GM21576 (cell line): ENCODE measurements around the gene SORCS2.

Experiments
- ATAC-seq: cut with Tn5 transposase; IDR thresholded peaks from one replicate; pipeline ENCODE4 v1.9.1; 2021; ENCODE audit warnings: mild to moderate bottlenecking, moderate library complexity; ENCODE audit not compliant: unreplicated experiment

The SORCS2 gene

DNA sequence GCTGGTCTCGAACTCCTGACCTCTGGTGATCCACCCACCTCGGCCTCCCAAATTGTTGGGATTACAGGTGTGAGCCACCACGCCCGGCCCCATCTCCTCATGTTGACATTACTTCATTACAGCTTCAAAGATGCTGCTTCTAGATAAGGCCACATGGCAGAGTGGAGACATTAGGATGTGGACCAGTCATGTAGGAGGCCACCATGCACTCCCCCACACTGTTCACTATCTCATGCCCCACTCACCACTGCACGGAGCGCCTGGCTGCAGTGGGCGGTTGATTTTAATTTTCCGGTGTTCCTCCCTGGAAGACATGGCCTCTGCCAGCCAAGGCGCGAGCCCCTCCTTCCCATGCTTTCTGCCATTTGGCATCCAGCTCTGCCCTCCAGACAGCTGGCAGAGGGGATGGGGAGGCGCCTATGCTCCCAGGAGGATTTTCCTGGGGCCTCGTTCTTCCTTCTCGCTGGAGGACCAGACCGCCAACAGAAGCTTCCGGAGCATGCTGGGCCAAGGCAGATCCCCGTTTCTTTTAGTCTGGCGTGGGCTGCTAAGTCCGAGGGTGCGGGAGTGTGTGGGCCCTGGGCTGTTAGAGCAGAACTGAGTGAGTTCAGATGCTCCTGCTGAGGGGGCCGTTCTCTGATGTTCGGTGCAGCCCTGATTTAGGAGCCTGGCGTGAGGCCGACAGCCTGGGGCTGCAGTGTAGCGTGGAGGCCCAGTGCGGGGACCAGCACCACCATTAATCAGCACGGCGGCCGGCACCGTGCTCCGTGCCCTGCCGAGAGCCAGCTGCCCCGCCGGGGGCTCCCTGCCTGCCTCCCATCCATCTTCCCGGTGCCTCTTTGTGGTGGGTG is 93.1 kb downstream of the SORCS2 start:
- no peak for ATAC-seq

DNA sequence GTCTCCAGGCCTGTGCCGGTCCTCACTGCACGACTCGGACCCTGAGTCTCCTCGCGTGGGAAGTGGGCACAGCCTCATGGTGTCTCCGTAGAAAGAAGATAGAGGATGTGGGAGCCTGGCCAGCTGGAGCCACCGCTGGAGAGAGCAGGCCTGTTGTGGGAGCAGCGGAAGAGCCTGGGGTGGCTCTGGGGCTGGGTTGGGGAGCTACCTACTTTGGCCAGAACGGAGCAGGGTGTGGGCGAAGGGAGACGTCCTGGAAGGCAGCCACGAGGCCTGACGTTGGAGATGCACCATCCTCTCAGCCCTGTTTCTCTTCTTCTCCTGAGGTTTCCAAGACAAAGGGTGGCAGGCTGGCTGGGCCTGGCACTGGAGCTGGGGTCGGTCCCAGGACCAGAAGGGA is 93.8 kb downstream of the SORCS2 start:
- ATAC-seq, result no peak

DNA sequence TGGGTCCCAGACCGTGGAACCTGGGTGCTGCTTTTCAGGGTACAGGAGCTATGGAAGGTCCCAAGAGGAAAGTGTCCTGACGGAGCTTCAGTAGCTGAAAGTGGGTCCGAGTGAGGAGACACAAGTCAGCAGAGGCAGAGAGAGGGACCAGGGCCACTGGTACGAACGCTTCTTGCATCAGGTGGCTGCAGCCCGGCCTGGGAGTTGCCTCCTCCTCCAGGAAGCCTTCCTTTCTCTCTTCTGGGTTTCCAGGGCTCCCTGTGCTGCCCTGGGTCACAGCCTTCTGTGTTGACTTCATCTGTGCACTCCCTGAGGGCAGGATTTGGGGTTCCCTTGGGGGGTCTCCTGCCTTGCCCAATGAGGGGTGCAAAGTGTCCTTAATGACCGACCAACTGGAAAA is 94.5 kb downstream of the SORCS2 start:
- ATAC-seq, result no peak

DNA sequence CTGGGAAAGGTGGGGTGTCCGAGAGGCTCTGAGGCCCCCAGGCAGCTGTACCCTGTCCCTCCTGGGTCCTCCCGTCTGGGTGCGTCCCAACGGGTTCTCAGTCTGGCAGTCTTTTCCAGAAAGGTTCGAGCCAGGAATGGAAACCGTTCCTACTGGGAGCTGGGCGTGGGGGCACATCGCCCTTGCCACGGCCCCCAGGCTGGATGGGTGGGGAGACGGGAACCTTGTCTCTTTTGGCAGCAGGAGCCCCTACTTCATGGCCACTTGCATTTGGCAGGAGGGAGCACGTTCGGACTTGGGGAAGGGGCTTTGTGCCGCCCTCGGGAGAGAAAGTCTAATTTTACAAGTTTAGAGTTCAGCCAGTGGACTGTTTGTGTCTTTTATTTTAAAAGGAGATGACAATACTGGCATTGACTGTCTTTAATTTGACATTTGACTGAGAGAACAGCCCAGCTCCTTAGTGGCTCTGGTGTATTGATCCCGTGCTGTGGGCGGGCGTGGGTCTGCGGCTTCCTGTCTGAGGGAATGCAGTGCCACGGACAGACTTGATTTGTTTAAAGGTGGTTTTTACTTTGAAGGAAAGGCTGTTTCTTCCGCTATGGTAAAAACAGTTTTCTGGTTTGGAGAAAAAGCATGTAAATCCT is 95.1 kb downstream of the SORCS2 start:
- no peak for ATAC-seq

DNA sequence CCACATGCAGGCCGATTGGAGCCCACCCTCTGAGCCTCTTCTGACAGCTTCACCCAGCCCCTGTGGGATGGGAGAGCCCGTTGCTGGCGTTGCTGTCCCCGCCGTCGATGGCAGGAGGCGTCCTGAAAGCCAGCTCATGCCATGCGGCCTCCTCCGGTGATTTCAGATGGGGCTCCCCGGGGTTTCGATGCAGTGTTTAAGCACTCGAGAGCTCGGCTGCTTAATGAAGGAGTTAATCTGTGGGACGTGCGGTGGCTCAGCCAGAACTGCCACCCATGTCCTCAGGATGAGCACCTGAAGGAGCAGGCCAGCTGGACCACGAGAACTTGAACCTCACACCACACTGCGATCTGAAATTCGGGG is 95.6 kb downstream of the SORCS2 start:
- no peak for ATAC-seq

DNA sequence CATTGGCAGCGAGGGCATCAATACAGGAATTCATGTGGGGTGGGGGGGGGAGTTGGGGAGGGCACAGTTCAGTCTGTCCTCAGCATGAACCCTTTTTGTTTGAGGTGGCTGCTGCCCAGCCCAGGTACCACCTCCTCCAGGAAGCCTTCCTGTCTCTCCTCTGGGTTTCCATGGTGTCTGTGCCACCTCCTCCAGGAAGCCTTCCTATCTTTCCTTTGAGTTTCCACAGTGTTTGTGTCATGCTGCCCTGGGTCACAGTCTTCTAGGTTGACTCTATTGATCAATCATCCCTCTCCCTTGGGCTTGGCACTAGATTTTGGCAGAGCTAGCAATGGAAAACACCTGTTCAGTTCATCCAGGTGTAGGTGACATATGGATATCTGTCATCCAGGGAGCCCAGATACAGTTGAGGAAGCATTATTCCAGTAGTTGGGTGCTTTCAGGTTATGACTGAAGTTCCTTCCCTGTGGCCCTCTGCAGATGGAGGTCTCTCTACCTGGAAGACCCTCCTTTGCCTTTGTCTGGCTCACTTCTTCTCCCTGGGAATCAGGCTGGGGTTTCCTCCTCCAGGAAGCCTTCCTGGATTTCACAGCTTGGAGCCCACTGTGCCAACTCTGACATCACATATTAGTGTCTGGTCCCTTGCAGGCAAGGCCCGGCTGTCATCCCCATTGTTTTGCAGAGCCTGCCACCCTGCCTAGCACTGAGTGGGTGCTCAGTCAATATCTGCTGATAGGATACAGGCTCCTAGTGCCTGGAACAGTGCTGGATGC is 96.6 kb downstream of the SORCS2 start:
- ATAC-seq, result no peak

DNA sequence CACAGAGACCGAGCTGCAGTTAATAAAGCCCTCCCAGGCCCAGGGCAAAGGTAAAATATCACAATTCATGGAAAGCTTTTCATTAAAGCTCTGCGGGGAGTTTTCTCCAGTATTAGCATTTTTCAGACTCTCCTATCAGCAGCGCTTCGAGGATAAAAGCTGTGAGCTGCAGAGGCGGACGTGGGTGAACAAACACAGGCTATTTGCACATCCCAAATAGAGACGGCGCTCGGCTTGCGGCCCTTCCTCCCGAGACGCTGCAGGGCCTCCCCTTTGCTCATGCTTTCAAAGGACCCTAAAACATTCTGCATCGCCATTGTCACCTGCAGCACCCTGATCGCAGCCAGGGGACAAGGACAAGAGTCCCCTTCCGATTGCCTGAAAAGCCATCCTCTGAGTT is 97.3 kb downstream of the SORCS2 start:
- no peak for ATAC-seq

DNA sequence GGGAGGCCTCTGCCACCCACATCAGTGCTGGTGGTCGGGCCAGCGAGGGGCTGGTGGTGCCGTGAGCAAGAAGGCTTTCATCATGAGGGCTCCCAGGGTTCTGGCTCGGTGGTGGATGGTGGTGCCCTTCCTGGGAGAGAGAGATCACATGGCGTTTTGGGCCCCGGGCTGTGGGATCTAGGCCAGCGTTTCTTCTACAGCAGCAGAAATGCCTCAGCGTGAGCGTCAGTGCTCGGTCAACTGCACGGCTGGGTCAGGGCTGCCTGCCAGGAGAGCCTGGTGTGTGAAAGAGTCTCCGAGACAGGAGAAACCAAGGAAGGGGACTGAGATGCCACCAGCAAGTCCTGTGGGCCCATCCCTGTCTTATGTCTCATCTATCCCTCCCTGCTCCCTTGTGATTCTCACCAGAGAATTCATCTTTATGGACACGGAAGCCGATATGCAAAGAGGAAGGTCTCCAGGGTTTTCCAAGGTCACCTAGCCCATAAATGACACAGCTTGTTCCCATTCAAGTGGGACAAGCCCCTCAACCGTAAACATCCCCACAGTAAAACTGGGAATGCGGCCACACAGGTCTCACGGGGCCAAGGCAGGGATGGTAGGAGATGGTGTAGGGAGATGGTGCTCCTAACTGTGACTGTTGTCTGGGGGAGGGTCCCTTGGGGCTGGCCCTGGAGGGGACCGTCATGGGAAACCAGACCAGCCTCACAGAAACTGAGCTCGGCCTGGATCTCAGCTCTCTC is 99.2 kb downstream of the SORCS2 start:
- ATAC-seq, result no peak

DNA sequence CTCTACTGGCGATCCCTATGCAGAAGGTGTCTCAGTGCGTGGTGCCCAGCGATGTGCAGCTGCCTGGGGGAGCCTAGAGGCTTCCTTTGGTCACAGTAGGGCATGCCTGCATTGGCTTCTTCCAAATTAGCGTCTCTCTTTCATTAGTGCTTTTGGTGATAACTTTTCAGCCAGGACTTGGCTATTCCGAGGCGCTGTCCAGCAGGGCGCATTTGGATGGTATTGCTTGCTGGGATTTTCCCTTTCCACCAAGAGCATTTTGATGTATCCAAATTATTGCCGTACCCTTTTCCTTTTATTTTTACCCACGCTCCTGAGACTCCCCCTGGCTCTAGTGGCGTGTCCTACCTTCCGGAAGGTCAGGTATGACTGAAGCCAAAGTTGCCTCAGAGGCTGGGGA is 101.4 kb downstream of the SORCS2 start:
- ATAC-seq, result no peak

DNA sequence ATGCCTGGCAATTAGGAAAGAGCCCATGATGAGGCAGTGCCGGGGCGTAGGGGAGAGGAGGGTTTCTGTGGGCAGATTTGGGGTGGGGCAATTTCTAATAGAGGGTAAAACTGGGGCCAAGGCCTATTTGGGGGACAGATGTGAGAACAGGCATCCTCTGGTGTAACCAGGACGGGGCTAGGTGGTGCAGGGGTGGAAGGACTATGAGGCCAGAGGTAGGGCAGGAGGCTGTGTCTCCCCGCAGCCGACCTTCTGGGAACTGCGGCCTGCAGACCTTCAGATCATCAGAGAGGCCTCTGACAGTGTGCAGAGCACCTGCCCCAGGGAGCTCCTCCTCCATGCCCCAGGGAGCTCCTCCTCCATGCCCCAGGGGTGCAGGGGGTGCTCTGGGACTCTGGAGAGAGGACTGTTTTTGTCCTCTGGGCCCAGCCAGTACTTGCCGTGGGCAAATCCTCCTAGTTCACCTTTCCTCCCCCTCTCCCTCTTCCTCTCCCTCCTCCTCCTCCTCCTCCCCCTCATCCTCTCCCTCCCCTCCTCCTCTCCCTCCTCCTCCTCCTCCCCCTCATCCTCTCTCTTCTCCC is 101.9 kb downstream of the SORCS2 start:
- no peak for ATAC-seq

DNA sequence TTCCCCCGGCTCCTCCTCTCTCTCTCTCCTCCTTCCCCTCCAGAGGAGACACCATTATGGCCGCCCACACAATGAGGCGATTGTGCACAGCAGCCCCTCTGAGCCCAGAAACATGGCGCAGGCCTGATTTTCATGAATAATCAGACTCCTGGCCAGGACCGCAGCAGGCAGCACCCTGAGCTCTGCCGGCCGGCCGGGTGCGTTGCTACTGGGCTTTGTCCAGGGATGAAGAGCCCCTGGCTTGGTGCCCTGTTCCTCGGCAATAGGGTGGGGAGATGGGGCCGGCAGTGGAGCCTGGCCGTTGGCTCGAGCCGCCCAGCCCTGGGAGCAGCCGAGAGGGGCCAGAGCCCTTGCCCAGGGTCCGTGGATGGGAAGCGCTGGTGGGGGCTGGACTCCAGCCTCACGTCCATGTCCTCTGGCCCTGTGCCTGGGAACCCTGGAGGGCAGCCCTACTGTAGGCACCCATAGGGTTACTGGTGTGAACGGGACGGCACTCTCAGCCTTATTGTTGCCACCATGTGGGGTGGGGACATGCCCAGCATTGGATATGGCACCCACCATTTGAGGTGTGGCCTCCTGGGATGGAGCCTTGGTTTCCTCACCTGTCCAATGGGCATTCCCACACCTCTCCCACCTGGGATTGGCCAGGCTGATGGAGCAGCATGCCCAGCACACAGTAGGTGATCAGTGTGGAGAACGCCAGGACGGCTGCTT is 103.0 kb downstream of the SORCS2 start:
- no peak for ATAC-seq

DNA sequence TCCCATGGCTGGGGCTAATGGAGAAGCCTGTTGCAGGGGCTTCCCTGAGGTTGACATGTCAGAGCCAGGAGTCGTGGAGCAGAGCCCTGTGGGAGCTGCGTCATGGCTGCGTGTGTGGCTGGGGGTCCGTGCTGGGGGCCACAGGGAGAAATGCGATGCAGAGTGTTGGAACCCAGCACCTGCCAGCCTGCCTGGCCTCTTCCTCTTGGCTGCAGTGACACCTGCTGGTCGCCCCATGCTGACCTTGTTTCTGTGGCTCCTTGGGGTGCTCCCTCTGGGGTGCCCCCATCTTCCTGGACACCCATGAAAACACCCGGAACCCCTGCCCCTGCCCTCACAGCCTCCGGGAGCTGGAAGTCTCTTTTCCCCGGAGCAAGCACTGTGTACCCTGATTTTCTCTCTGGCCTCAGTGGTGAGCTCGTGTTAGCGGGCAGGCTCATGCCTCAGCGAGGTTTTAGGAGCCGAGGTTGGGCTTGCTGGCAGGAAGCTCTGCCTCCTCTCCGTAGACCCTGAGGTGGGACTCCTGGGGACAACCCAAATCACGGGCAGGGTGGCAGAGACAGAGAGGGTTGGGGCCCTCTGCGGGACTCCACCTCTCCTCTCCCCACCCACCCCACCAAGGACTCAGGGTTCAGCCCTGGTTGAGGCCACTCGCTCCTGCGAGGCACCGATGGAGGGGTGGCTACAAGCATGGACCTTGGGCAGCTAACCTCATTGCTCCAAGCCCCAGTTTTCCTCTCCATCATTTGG is 103.7 kb downstream of the SORCS2 start:
- no peak for ATAC-seq

DNA sequence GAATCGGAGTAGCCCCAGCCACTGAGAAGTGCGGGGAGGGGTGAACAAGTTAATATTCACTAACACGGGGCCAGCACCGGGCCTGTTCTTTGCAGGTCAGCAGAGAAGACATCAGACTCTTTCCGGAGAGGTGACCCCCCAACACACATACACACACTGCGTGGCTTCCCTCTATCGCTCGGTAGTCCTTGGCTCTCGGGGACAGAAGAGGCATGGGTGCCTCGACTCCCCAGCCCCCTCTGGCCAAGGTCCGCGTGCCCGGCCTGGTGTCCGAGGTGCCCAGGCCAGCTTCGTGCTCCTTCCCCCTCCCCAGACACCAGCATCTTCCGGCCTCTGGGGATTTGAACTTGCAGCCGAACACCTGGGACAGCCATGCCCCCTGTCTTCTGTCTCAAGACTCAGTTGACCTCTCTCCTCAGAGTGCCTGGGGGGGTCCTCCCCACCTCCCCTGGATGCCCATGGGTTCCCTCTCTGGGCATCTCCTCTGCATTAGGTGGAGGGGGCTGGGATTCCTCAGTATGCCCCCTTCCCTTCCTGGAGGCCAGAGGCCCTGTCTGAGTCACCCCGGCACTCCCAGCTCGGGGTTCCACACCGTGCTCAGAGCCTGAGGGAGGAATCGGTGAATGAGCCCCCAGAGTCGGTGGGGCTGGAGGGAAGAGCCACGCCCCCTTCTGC is 104.5 kb downstream of the SORCS2 start:
- no peak for ATAC-seq

DNA sequence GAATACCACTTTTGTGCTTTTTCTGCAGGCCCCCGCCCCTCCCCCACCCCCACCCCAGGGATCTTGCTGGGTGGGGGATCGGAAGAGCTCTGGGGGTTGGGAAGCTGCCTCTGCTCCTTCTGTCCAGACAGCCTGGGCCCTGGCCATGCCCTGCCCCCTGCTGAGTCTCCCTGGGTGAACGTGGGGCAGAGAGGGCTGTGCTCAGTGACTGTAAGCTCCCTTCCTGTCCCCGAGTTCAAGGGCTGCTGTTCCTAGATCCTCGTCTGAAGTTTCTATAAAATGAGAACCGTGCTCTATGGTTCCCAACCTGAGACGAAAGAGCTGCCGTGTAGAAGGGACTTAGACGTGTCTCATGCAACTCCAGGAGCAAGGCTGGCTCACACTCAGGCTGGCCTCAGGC is 105.0 kb downstream of the SORCS2 start:
- no peak for ATAC-seq

DNA sequence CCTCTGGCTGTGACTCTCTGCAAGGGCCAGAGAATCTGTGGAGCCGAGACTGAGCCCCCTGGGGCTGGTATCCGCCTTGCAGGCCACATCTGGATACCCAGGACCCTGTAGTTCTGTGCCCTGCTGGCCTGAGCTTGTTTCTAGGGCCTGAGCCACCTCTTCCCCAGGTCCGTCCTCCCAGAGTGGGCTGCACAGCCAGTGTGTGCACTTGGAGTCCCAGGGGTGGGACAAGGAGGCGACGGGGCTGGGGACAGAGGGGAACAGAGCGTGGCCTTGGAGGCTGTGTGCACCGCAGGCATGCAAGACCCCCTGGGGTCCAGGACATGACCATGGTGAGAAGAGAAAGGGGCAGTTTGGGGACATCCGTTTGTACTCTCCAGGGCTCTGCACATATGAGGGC is 105.5 kb downstream of the SORCS2 start:
- ATAC-seq, result no peak

DNA sequence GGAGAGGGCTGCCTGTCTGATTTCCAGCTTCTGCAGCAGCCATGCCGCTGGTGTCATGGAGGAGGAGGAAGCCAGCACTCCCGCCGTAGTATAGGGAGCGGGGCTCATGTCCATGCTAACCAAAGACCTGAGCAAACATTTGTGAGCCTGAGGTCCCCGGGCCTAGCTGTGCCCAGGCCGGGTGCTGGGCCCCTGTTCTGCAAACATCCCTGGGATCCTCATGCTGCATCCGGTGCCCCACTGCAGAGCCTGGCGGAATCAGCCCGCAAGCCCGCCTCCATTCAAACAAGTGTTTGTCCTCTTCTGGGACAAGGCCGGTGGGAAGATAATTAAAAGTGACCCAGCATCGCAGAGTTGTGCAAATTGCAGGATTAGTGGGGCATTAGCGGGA is 106.3 kb downstream of the SORCS2 start:
- ATAC-seq, result no peak

DNA sequence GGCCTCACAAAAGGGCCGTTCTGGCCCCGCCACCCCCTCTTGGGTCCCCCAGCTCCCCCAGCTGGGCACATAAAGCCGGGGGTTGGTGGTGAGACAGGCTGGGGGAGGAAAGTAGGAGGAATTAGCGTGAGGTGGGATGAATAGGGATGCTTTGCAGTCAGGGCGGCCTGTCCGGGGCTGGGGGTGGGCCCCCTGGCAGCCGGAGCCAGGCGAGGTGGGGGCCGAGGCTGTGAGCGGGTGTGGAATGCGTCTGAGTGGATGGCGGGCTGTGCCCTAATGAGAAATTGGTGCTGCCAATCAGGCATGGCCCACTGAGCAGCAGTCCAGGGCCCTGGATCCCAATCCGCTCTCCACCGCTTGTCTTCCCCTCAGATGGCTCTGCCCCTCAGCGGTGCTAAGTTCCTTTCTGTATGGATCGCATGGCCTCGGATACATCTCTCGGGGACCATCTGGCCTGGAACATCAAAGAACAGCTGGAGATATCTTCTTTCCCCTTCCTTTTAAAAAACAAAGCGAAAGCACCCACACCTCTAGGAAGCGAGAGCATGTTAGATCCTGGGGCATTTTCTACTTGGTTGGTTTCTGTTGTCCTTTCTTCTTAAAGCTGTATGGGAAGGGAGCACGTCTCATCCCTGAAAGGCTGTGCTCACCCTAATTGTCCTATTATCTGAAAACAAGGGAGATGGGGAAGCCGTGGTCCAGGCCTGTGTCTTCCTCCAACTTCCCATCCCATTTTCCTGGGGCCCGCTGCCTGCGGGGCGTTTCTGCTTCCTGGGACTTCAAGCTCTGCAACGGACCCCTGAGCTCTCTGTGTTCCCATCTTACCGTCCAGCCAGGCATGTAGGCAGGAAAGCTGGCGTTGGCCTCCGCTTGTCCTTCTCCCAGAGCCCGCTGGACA is 106.9 kb downstream of the SORCS2 start:
- ATAC-seq, result no peak
